Measurements from ENCODE around the gene NOS1. TPM values are rescaled to one million over a fixed set of nuclear protein-coding genes. Genes with fewer than 3 reads are reported as not detected.
A peak's percentile ranks its signal among the peaks of the same experiment; 100 is the strongest.

Gene NOS1
- total RNA-seq, 4 donors from 2014 or later = 6.4 to 39.9 (median 8.9) TPM

- Histone ChIP-seq H3K27me3 (no peaks in the 10 kb centered on the region), H3K4me3 (no peak overlapping the region), H3K4me1 (no peaks in the 10 kb centered on the region), H3K9me3 (no peaks in the 10 kb centered on the region), H3K36me3 (no peaks in the 10 kb centered on the region), H3K27ac (peak overlapping the region in 2 of 4 donors; percentile 9 to 33)
- in situ Hi-C loops (cut with MboI; ENCODE audit: low sequenced_read_pairs in 4 of 4) (no loop called here), intact Hi-C loops (cut with DNase I; ENCODE audit: low total_unique reads) (no loop called here)
- DNase-seq (peak in 1 of 2 donors; percentile 16), ATAC-seq (peak; percentile 76 to 86)
- no peak for TF ChIP-seq POLR2A (IDR thresholded peaks at IDR 0.05)
- TF ChIP-seq, protein P1, sequence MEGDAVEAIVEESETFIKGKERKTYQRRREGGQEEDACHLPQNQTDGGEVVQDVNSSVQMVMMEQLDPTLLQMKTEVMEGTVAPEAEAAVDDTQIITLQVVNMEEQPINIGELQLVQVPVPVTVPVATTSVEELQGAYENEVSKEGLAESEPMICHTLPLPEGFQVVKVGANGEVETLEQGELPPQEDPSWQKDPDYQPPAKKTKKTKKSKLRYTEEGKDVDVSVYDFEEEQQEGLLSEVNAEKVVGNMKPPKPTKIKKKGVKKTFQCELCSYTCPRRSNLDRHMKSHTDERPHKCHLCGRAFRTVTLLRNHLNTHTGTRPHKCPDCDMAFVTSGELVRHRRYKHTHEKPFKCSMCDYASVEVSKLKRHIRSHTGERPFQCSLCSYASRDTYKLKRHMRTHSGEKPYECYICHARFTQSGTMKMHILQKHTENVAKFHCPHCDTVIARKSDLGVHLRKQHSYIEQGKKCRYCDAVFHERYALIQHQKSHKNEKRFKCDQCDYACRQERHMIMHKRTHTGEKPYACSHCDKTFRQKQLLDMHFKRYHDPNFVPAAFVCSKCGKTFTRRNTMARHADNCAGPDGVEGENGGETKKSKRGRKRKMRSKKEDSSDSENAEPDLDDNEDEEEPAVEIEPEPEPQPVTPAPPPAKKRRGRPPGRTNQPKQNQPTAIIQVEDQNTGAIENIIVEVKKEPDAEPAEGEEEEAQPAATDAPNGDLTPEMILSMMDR (IDR thresholded peaks at IDR 0.05 in 4 of 5, conservative IDR thresholded peaks at IDR 0.05 in 1 of 5) = no peak
Measured at GRCh38 chr12:117298648-117299225, 62.7 kb downstream of the NOS1 start.

GRCh38 chr12:117298191-117298590, 63.2 kb downstream of the NOS1 start:
- Histone ChIP-seq H3K36me3 (no peaks in the 10 kb centered on the region), H3K4me3 (no peak overlapping the region), H3K27me3 (no peaks in the 10 kb centered on the region), H3K4me1 (no peaks in the 10 kb centered on the region), H3K27ac (peak overlapping the region in 1 of 4 donors; percentile 33), H3K9me3 (no peaks in the 10 kb centered on the region)
- no peak for TF ChIP-seq POLR2A (IDR thresholded peaks at IDR 0.05)
- TF ChIP-seq, protein P1 (IDR thresholded peaks at IDR 0.05 in 4 of 5, conservative IDR thresholded peaks at IDR 0.05 in 1 of 5) = no peak
- in situ Hi-C loops (cut with MboI; ENCODE audit: low sequenced_read_pairs in 4 of 4) = no loop called here
- intact Hi-C loops (cut with DNase I; ENCODE audit: low total_unique reads) = no loop called here
- no peak for DNase-seq
- ATAC-seq = no peak

DNA sequence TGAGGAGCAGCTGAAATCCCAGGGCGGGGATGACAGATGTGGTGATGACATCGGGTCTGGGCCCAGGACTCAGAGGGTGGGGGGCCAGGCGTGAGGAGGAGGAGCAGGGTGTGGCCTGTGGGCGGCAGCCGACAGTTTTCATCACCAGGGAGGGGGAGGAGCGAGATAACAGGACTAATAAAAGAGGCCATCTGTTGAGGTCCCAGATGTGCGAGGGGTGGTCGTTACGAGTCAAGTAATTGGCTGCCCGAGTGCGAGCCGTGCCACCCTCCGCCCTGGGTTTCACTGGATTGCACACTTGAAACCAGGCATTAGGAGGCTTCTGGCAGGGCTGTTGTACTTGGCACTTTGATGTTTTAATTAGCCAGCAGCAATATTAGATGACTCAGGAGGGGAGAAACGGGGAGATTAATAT, 67.2 kb downstream of the NOS1 start:
- Histone ChIP-seq H3K36me3 (no peaks in the 10 kb centered on the region), H3K4me3 (no peak overlapping the region), H3K9me3 (no peaks in the 10 kb centered on the region), H3K4me1 (no peaks in the 10 kb centered on the region), H3K27ac (no peak overlapping the region), H3K27me3 (no peaks in the 10 kb centered on the region)
- intact Hi-C loops (cut with DNase I; ENCODE audit: low total_unique reads) (no loop called here), in situ Hi-C loops (cut with MboI; ENCODE audit: low sequenced_read_pairs in 4 of 4) (no loop called here)
- no peak for TF ChIP-seq POLR2A (IDR thresholded peaks at IDR 0.05)
- TF ChIP-seq, protein P1 (IDR thresholded peaks at IDR 0.05 in 4 of 5, conservative IDR thresholded peaks at IDR 0.05 in 1 of 5) = no peak
- no peak for ATAC-seq
- no peak for DNase-seq

DNA sequence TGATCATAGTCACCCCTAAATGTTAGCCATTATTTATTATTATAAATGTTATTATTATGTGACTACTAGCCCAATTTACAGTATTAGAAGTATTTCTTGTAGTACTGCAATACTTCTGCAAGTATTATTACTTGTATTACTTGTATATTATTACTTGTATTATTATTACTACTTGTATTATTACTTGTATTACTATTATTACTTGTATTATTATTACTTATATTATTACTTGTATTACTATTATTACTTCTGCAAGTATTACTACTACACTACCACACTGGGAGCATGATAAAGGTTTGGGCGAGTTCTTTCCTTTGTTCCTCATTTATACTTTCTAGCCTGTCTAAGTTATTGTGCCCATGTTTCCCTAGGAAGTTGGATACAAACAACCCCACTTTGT, 67.9 kb downstream of the NOS1 start:
- Histone ChIP-seq H3K4me3 (no peak overlapping the region), H3K27ac (no peak overlapping the region), H3K4me1 (no peaks in the 10 kb centered on the region), H3K27me3 (no peaks in the 10 kb centered on the region), H3K9me3 (no peaks in the 10 kb centered on the region), H3K36me3 (no peaks in the 10 kb centered on the region)
- no peak for ATAC-seq
- intact Hi-C loops (cut with DNase I; ENCODE audit: low total_unique reads) (no loop called here), in situ Hi-C loops (cut with MboI; ENCODE audit: low sequenced_read_pairs in 4 of 4) (no loop called here)
- DNase-seq = no peak
- TF ChIP-seq, protein P1 (IDR thresholded peaks at IDR 0.05 in 4 of 5, conservative IDR thresholded peaks at IDR 0.05 in 1 of 5) = no peak
- no peak for TF ChIP-seq POLR2A (IDR thresholded peaks at IDR 0.05)

- intact Hi-C loops (cut with DNase I; ENCODE audit: low total_unique reads) (no loop called here), in situ Hi-C loops (cut with MboI; ENCODE audit: low sequenced_read_pairs in 4 of 4) (no loop called here)
- H3K4me1 ChIP-seq = no peaks in the 10 kb centered on the region
- DNase-seq = no peak
- TF ChIP-seq, protein P1 (IDR thresholded peaks at IDR 0.05 in 4 of 5, conservative IDR thresholded peaks at IDR 0.05 in 1 of 5) = no peak
- TF ChIP-seq POLR2A (IDR thresholded peaks at IDR 0.05) = no peak
- ATAC-seq = no peak
- H3K27me3 ChIP-seq = no peaks in the 10 kb centered on the region
- H3K27ac ChIP-seq = no peak overlapping the region
- H3K4me3 ChIP-seq = no peak overlapping the region
- H3K36me3 ChIP-seq = peaks cover 1 to 2% of the 10 kb centered on the region in 2 donors
- no peaks in the 10 kb centered on the region for H3K9me3 ChIP-seq
Measured at GRCh38 chr12:117292688-117293087, 68.7 kb downstream of the NOS1 start.
